Measurements from ENCODE around the gene PSME1.

DNA sequence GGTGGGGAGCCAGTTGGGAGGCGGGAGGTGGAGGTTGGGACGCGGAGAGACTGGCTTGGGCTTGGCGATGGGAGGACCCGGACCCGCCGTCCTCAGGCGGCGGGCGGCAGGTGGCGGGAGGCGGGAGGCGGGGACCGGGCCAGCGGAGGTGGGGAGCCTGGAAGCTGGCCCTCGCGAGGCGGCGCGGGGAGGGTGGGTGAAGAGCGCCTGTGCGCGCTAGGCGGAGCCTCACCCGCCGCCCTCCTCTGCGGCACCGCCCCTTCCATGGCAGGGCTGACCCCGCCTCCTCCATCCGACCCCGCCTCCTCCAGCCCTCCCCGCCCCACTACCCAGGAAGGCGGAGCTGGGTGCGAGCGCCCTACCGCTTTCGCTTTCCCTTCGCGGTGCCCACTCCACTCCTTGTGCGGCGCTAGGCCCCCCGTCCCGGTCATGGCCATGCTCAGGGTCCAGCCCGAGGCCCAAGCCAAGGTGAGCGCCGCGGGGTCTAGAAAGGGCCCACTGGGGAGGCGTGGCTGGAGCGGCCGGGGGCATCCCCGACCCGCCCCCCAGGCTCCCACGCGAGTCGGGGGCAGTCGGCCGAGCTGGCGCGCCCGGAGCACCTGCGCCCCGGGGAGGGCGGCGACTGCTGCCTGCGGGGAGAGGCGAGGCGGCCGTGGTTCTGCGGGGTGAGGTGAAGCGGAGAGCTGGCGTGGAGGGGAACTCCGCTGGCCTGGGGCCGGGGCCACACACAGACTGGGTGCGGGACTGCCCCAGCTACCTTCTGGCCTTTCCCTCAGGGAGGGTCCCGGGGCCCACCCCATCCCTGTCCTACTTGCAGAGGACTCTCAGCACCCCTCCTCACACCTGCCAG lies at the start of gene PSME1:
- TF ChIP-seq POLR2A (IDR thresholded peaks at IDR 0.05; ENCODE audit: low read depth, low read length) = peak; percentile 78
- TF ChIP-seq, protein P1, sequence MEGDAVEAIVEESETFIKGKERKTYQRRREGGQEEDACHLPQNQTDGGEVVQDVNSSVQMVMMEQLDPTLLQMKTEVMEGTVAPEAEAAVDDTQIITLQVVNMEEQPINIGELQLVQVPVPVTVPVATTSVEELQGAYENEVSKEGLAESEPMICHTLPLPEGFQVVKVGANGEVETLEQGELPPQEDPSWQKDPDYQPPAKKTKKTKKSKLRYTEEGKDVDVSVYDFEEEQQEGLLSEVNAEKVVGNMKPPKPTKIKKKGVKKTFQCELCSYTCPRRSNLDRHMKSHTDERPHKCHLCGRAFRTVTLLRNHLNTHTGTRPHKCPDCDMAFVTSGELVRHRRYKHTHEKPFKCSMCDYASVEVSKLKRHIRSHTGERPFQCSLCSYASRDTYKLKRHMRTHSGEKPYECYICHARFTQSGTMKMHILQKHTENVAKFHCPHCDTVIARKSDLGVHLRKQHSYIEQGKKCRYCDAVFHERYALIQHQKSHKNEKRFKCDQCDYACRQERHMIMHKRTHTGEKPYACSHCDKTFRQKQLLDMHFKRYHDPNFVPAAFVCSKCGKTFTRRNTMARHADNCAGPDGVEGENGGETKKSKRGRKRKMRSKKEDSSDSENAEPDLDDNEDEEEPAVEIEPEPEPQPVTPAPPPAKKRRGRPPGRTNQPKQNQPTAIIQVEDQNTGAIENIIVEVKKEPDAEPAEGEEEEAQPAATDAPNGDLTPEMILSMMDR (IDR thresholded peaks at IDR 0.05; ENCODE audit: extremely low read depth in 1 of 2, insufficient read depth in 1 of 2, low read depth in 1 of 2, low read length in 2 of 2) = no peak

Data from endothelial cell of umbilical vein (primary cell).